Measurements from ENCODE around the gene UNG. TPM values are rescaled to one million over a fixed set of nuclear protein-coding genes. Genes with fewer than 3 reads are reported as not detected.

The UNG gene
- total RNA-seq, 1 donor from 2014 or later = 39.4 TPM

- no peaks in the 10 kb centered on the region for H3K9me3 Mint-ChIP-seq (ENCODE audit: unreplicated experiment)
- H3K4me1 Mint-ChIP-seq (ENCODE audit: unreplicated experiment) = peaks cover 8% of the 10 kb centered on the region
- no peak for TF ChIP-seq CTCF (IDR thresholded peaks at IDR 0.05; ENCODE audit: unreplicated experiment)
- H3K36me3 Mint-ChIP-seq (ENCODE audit: low read depth, unreplicated experiment) = no peaks in the 10 kb centered on the region
- H3K27me3 Mint-ChIP-seq (ENCODE audit: unreplicated experiment) = peaks cover 5% of the 10 kb centered on the region
- no peak overlapping the region for H3K4me3 Mint-ChIP-seq (ENCODE audit: unreplicated experiment)
- DNase-seq (ENCODE audit: low spot score) = no peak
- H3K27ac Mint-ChIP-seq (ENCODE audit: unreplicated experiment) = no peak overlapping the region
Measured at GRCh38 chr12:109113661-109114321, 16.4 kb downstream of the UNG start.

GRCh38 chr12:109114644-109115043 lies 17.2 kb downstream of the UNG start:
- Mint-ChIP-seq H3K4me3 (ENCODE audit: unreplicated experiment) (no peak overlapping the region), H3K9me3 (ENCODE audit: unreplicated experiment) (no peaks in the 10 kb centered on the region), H3K27me3 (ENCODE audit: unreplicated experiment) (peaks cover 5% of the 10 kb centered on the region), H3K4me1 (ENCODE audit: unreplicated experiment) (peaks cover 8% of the 10 kb centered on the region), H3K36me3 (ENCODE audit: low read depth, unreplicated experiment) (no peaks in the 10 kb centered on the region), H3K27ac (ENCODE audit: unreplicated experiment) (no peak overlapping the region)
- TF ChIP-seq CTCF (IDR thresholded peaks at IDR 0.05; ENCODE audit: unreplicated experiment) = no peak
- DNase-seq (ENCODE audit: low spot score) = no peak

GRCh38 chr12:109115404-109115757 lies 18.0 kb downstream of the UNG start:
- DNase-seq (ENCODE audit: low spot score) = no peak
- no peaks in the 10 kb centered on the region for H3K36me3 Mint-ChIP-seq (ENCODE audit: low read depth, unreplicated experiment)
- H3K9me3 Mint-ChIP-seq (ENCODE audit: unreplicated experiment) = no peaks in the 10 kb centered on the region
- no peak overlapping the region for H3K4me3 Mint-ChIP-seq (ENCODE audit: unreplicated experiment)
- no peak for TF ChIP-seq CTCF (IDR thresholded peaks at IDR 0.05; ENCODE audit: unreplicated experiment)
- H3K27ac Mint-ChIP-seq (ENCODE audit: unreplicated experiment) = no peak overlapping the region
- H3K27me3 Mint-ChIP-seq (ENCODE audit: unreplicated experiment) = peaks cover 4% of the 10 kb centered on the region
- peaks cover 7% of the 10 kb centered on the region for H3K4me1 Mint-ChIP-seq (ENCODE audit: unreplicated experiment)

GRCh38 chr12:109115758-109116610 lies 18.6 kb downstream of the UNG start, which contains the start of gene ACACB:
Gene ACACB, plus strand, starts transcription at chr12:109116587. Its CDS starts 22,819 bp downstream, at chr12:109139406.
- DNase-seq (ENCODE audit: low spot score) = no peak
- peaks cover 2% of the 10 kb centered on the region for H3K27me3 Mint-ChIP-seq (ENCODE audit: unreplicated experiment)
- TF ChIP-seq CTCF (IDR thresholded peaks at IDR 0.05; ENCODE audit: unreplicated experiment) = no peak
- no peaks in the 10 kb centered on the region for H3K9me3 Mint-ChIP-seq (ENCODE audit: unreplicated experiment)
- no peak within 1 kb of the TSS for H3K4me3 Mint-ChIP-seq (ENCODE audit: unreplicated experiment)
- no peak within 1 kb of the TSS for H3K27ac Mint-ChIP-seq (ENCODE audit: unreplicated experiment)
- no peaks in the 10 kb centered on the region for H3K36me3 Mint-ChIP-seq (ENCODE audit: low read depth, unreplicated experiment)
- peaks cover 5% of the 10 kb centered on the region for H3K4me1 Mint-ChIP-seq (ENCODE audit: unreplicated experiment)

GRCh38 chr12:109116611-109116949 lies 19.2 kb downstream of the UNG start:
- Mint-ChIP-seq H3K36me3 (ENCODE audit: low read depth, unreplicated experiment) (no peaks in the 10 kb centered on the region), H3K9me3 (ENCODE audit: unreplicated experiment) (no peaks in the 10 kb centered on the region), H3K4me3 (ENCODE audit: unreplicated experiment) (no peak overlapping the region), H3K27ac (ENCODE audit: unreplicated experiment) (no peak overlapping the region), H3K4me1 (ENCODE audit: unreplicated experiment) (peaks cover 5% of the 10 kb centered on the region), H3K27me3 (ENCODE audit: unreplicated experiment) (peaks cover 2% of the 10 kb centered on the region)
- no peak for DNase-seq (ENCODE audit: low spot score)
- TF ChIP-seq CTCF (IDR thresholded peaks at IDR 0.05; ENCODE audit: unreplicated experiment) = no peak

Measured in endothelial cell (in vitro differentiated cells).